NCI-H2107 (cell line): ENCODE measurements around the gene WDR20.

Experiments
- DNase-seq: peaks from one replicate; lab custom pipeline; 2025; lab: John Stamatoyannopoulos, UW

The WDR20 gene

GRCh38 chr14:102197317-102197853 is 57.7 kb downstream of the WDR20 start:
- no peak for DNase-seq

DNA sequence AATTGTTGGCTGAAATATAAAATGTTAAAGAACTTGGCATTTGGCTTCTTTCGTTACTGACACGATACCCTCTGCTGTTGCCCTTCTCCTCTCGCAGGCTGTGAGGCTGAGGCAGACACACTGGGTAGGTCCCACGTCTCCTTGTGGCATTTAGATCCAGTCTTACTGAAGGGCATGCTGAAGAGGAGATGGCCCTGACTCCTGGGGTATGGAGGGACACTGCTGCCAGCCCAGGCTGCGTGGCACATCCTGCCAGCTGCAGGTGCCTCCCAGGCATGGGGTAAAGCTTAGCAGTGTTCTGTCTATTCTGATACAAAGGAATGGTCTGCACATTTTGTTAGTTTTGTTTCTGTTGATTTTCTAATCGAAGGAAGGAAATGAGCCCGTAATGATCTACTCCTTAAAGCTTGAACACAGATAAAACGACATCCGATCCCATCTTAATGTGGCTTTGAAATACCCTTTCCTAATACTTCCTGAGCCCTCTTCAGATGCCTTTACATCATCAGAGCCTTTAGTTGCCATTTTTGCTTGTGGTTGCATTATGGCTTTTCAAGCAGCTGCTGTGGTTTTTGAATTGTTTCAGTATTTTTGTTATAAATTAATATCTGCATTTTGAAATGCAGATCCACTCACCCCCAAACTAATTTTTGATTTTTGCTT is 61.1 kb downstream of the WDR20 start:
- no peak for DNase-seq

- DNase-seq, result no peak
Measured at GRCh38 chr14:102201353-102201738, 61.6 kb downstream of the WDR20 start.

DNA sequence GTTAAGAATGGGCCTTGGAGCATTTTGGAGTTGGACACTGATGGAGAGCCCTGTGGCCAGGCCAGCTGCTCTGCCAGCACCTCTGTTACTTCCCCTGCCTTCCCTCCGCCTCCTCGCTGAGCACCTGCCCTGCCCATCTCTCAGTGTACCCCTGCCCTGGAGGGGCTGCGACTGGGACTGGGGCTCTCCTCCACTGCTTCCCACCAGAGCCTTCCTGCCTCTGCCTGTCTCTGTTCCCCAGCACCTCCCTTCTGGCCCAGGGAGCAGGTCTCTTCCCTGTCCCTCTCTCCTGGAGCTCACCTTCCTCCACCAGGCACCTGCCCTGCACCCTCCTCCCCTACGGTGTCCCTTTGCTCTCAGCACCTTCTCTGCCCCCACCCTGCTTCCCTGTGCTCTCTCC is 62.1 kb downstream of the WDR20 start:
- no peak for DNase-seq

- no peak for DNase-seq
Measured at GRCh38 chr14:102202944-102203343, 63.2 kb downstream of the WDR20 start.

DNA sequence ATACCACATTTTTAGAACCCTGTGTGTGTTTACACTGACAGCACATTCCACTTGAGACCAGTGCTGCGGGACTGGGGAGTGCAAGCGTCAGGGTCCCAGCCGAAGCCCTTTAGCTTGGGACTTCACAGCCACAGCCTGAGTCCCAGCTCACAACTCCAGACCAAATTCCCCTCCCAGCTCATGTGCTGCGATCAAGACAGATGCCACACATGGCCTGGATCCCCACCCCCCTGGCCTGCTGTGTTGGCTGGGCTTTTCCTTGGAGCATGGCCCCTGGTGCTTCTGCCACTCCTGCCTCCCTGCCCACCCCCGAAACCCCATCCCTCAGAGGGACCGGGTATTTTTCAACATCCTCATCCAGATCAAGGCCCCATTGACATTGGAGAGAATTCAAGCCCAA is 63.7 kb downstream of the WDR20 start:
- no peak for DNase-seq

GRCh38 chr14:102205560-102205959 is 65.9 kb downstream of the WDR20 start:
- DNase-seq, result no peak

DNA sequence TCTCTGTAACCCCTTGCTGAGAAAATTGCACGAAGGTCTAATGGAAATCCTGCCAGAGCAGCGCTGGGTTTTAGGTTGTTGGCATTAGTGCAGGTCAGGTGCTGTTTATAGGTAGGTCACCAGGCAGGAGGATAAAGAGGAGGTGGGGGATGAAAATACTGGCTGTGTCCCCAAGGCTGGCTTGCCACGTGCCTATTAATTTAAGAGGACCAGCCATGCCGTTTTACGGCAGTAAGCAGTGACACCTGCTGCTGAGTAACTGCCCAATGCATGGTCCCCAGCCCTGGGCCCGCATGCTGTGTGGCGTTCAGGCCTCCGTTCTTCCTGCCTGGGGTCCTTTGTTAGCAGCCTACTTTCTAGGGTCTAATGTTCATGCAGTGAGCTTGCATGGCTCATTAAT is 67.2 kb downstream of the WDR20 start:
- no peak for DNase-seq

GRCh38 chr14:102207831-102208365 is 68.2 kb downstream of the WDR20 start:
- no peak for DNase-seq

DNA sequence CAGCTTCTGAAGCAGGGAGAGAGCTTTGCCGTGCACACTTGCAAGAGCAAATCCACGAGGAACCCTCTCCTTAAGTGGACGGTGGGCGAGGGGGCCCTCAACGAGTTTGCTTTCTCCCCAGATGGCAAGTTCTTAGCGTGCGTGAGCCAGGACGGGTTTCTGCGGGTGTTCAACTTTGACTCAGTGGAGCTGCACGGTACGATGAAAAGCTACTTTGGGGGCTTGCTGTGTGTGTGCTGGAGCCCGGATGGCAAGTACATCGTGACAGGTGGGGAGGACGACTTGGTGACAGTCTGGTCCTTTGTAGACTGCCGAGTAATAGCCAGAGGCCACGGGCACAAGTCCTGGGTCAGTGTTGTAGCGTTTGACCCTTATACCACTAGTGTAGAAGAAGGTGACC is 69.0 kb downstream of the WDR20 start:
- no peak for DNase-seq

GRCh38 chr14:102209224-102209966 is 69.7 kb downstream of the WDR20 start:
- no peak for DNase-seq

DNA sequence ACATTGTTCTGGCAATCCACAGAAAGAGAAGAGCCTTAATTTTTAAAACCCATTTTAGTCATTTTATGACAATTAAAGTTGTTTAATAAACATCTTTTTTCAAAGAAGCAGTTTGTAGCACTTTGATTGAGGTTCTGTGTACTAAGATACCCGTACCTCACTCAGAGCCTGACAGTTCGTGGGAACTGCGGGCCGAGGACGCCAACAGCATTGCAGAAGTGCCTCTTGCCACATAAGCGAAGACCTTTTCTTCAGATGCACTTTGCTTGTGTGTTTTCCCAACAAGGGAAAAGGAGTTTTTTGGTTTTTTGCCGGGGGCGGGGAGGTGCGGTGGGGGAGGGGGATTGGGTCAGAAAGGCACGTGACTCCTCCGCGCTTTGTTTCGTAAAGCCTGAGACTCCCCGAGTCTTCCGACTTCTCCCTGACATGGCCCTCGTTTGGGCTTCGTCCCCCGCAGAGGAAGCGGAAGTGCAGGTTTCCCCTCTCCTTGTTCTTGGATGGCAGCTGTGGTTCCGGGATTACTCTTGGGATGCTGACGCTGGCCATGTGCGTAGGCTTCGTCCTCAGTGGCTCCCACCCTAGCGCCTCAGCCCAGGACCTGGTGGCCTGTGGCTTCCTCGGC is 70.8 kb downstream of the WDR20 start:
- DNase-seq, result no peak

GRCh38 chr14:102211240-102211639 is 71.5 kb downstream of the WDR20 start:
- no peak for DNase-seq

DNA sequence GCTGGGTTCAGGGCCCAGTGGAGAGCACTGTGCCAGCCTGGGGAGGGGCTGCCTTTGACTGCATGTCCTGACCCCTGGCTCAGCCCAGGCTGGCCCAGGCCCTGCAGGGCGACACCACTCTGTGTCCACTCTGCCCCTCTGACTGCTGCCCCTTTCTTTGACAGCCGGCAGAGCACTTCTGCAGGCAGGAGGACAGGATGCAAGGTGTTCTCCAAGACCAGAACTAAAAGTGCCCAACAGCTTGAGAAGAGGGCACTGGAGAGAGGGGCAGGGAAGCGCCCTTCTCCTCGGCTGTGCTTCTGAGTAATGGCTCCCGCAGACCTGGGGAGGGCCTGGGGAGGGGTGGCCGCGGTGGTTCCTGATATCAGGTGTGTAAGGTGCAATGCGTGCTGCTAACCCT is 72.7 kb downstream of the WDR20 start:
- DNase-seq, result no peak

GRCh38 chr14:102212845-102213244 is 73.1 kb downstream of the WDR20 start:
- DNase-seq, result no peak

DNA sequence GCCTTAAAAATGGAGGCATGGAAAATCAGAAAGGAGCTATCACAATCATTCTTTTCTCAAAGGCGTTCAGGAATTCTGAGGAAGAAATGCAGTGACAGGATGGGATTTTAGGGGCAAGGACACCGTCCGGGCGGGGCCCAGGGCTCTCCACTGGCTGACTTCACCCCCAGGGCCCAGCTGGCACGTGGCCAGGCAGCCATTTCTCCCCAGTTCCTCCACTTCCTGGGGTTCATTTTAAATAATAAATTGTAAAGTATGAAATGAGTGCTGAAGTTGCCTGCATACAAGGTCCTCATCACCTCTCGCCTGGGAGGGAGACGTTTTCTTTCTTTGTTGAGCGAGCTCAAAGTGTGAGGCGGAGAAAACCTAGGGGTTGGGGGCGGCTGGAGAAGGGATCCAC is 73.8 kb downstream of the WDR20 start:
- no peak for DNase-seq

GRCh38 chr14:102213984-102214658 is 74.4 kb downstream of the WDR20 start:
- no peak for DNase-seq

DNA sequence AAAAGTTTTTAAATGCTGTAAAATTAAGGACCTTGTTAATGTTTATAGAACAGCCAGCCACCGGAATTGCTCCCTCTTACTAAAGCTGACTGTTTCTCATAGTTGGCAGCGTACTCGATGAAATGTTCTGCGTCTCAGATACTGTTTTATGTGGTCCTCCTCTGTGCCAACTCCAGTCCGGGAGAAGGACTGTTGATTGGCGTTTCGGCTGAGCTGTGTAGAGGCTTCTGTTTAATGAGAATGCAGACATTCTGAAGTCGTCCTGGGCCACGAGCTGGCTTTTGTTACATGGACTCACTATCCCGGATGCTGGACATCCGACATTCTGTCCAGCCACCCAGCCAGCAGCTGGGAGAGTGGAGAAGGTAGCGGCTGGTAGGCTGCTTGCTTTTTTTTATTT is 75.4 kb downstream of the WDR20 start:
- DNase-seq, result no peak

GRCh38 chr14:102215576-102216250 is 76.0 kb downstream of the WDR20 start:
- DNase-seq, result no peak

DNA sequence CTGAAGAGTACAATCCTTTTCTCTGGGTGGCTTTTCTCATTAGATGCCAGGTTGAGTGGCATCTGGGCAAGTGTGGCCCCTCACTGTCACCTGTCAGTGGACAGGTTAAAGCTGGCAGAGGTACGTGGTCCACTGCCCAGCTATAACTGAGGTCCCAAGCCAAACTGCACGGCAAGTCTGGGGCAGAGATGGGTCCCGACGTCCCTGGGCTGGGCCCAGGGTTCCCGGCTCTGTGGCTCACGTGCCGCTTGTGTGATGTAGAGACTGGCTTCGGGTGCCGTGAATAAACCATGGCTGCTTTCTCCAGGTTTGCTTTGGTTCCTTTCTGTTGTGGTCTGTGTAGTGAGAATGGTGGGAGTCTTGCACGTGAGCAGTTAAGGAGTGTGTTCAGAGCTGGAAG is 77.7 kb downstream of the WDR20 start:
- DNase-seq, result no peak

DNA sequence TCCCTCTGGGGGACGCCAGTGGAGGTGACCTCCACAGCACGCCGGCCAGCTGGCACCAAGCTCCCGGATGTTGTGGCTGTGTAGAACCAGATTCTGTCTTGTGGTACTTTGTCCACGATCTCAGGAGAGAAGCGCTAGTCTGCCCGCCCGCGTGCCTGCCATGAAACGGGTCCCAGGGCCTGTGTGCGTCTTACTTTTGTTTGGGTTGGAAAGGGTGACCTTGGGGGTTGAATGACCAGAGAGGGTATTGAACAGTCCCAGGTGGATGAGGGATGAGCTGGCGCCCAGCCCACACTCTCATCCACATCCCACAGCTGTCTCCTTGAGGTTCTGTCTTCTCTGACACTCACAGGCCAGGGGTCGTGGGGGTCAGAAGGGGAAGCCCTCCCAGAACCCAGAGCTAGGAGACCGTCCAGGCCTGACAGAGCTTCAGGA is 78.3 kb downstream of the WDR20 start:
- DNase-seq, result no peak

- no peak for DNase-seq
Measured at GRCh38 chr14:102218688-102219087, 79.0 kb downstream of the WDR20 start.
